Mucosa of descending colon (tissue), 3 donors: ENCODE measurements around the gene EHMT1. TPM values are rescaled to one million over a fixed set of nuclear protein-coding genes. Genes with fewer than 3 reads are reported as not detected.

Experiments
- ATAC-seq: fragments of 200-7000 bp; cut with Tn5 transposase; one replicate; pipeline ENCODE4 v1.9.1; 2020; ENCODE audit warnings: mild to moderate bottlenecking, moderate library complexity
- DNase-seq, 3 donors: peaks; one replicate each; pipeline ENCODE4 v3.0.0-alpha.2; 2020
- H3K36me3 ChIP-seq: fragments of 200-600 bp; one replicate; pipeline ENCODE4 v1.8.0; 2021; ENCODE audit warnings: low read depth, mild to moderate bottlenecking
- H3K4me1 ChIP-seq: fragments of 200-600 bp; one replicate; pipeline ENCODE4 v1.8.0; 2021; ENCODE audit warnings: low read depth, mild to moderate bottlenecking
- H3K4me3 ChIP-seq: fragments of 200-600 bp; one replicate; pipeline ENCODE4 v1.8.0; 2021; ENCODE audit warnings: mild to moderate bottlenecking
- H3K9me3 ChIP-seq: fragments of 200-600 bp; one replicate; pipeline ENCODE4 v1.8.0; 2021; ENCODE audit warnings: mild to moderate bottlenecking
- intact Hi-C, 2 donors: fragments of 100-400 bp; cut with DNase I in 1 of 2; cut with micrococcal nuclease in 1 of 2; formaldehyde crosslinking; loops; one replicate each; pipeline versions ENCODE4 v1.11.0 to v1.11.1; 2022; cut with DNase I, micrococcal nuclease
- total RNA-seq, 3 donors: library from RNA; stranded (reverse); fragmentation: NEBNext Ultra II Directional in 2 of 3; extraction: Animal tissue kit (Norgen Biotek cat#: 25700) in 2 of 3; gene quantifications; one replicate each; pipeline versions ENCODE4 v1.2.1 to v1.2.4, GENCODE V29; 2021 to 2023
- TF ChIP-seq, protein P1 (sequence below): fragments of 200-600 bp; IDR thresholded peaks from one replicate; pipeline ENCODE4 v1.8.0; 2022; ENCODE audit warnings: antibody characterized with exemption, mild to moderate bottlenecking
- donor health status: DM: no; HTN: no; CAD: no; lungs with moderate emphysema.
- donor health status: DM: no; HTN: no; CAD: no.
- donor health status: DM: no; HTN: yes; CAD: no.

EHMT1 gene
- total RNA-seq, 3 donors from 2014 or later = 78.4 to 90.8 (median 83.3) TPM

- ATAC-seq = no peak
- Histone ChIP-seq H3K4me3 (no peak overlapping the region), H3K4me1 (no peaks in the 10 kb centered on the region), H3K9me3 (peaks cover 15% of the 10 kb centered on the region), H3K36me3 (no peaks in the 10 kb centered on the region)
- no peak for DNase-seq
- TF ChIP-seq, protein P1, sequence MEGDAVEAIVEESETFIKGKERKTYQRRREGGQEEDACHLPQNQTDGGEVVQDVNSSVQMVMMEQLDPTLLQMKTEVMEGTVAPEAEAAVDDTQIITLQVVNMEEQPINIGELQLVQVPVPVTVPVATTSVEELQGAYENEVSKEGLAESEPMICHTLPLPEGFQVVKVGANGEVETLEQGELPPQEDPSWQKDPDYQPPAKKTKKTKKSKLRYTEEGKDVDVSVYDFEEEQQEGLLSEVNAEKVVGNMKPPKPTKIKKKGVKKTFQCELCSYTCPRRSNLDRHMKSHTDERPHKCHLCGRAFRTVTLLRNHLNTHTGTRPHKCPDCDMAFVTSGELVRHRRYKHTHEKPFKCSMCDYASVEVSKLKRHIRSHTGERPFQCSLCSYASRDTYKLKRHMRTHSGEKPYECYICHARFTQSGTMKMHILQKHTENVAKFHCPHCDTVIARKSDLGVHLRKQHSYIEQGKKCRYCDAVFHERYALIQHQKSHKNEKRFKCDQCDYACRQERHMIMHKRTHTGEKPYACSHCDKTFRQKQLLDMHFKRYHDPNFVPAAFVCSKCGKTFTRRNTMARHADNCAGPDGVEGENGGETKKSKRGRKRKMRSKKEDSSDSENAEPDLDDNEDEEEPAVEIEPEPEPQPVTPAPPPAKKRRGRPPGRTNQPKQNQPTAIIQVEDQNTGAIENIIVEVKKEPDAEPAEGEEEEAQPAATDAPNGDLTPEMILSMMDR = no peak
- intact Hi-C loops = no loop called here
Observed at GRCh38 chr9:137702615-137703379, 84.0 kb downstream of the EHMT1 start.

DNA sequence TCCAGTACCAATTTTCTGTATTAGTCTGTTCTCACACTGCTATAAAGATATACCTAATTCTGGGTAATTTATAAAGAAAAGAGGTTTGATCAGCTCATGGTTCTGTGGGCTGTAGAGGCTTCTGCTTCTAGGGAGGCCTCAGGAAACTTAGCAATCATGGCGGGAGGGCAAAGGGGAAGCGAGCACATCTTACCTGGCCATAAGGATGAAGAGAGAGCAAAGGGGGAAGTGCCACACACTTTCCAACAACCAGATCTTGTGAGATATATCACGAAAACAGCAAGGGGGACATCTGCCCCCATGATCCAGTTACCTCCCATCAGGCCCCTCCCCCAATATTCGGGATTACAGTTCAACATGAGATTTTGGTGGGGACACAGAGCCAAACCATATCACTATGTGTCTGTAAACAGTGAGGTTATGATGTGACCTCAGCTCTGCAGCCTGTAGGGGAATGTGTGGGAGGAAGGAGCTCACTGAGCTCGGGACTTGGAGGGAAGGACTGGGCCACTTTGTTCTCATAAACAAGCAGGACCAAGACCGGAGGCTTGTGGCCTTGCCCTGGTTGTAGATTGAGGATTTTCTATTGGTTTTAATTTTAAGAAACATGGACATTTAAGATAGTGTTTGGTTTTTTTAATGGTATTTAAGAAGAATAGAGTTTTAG, 85.2 kb downstream of the EHMT1 start:
- H3K36me3 ChIP-seq = no peaks in the 10 kb centered on the region
- DNase-seq (no peak), ATAC-seq (no peak)
- TF ChIP-seq, protein P1 = no peak
- H3K4me1 ChIP-seq = no peaks in the 10 kb centered on the region
- H3K9me3 ChIP-seq = peaks cover 15% of the 10 kb centered on the region
- no peak overlapping the region for H3K4me3 ChIP-seq
- intact Hi-C loops = no loop called here

- Histone ChIP-seq H3K36me3 (no peaks in the 10 kb centered on the region), H3K4me3 (no peak overlapping the region), H3K9me3 (peaks cover 15% of the 10 kb centered on the region), H3K4me1 (no peaks in the 10 kb centered on the region)
- peak; percentile 74 for ATAC-seq
- DNase-seq = peak; percentile 29 to 63 (median 47)
- intact Hi-C loops = no loop called here
- TF ChIP-seq, protein P1 = no peak
Observed at GRCh38 chr9:137705443-137705863, 86.6 kb downstream of the EHMT1 start.

- DNase-seq = peak in 1 of 3 donors; percentile 42
- H3K4me3 ChIP-seq = no peak overlapping the region
- H3K4me1 ChIP-seq = no peaks in the 10 kb centered on the region
- ATAC-seq = peak; percentile 26
- H3K9me3 ChIP-seq = peaks cover 15% of the 10 kb centered on the region
- no peaks in the 10 kb centered on the region for H3K36me3 ChIP-seq
- TF ChIP-seq, protein P1 = no peak
- intact Hi-C loops = no loop called here
Observed at GRCh38 chr9:137705906-137706305, 87.1 kb downstream of the EHMT1 start.

GRCh38 chr9:137707361-137707760, 88.6 kb downstream of the EHMT1 start:
- TF ChIP-seq, protein P1 = no peak
- H3K36me3 ChIP-seq = no peaks in the 10 kb centered on the region
- no peaks in the 10 kb centered on the region for H3K4me1 ChIP-seq
- H3K4me3 ChIP-seq = no peak overlapping the region
- ATAC-seq = no peak
- intact Hi-C loops = no loop called here
- DNase-seq = no peak
- H3K9me3 ChIP-seq = peaks cover 12% of the 10 kb centered on the region
